MG63 (cell line): ENCODE data around the gene PWWP2B. TPM values are rescaled to one million over a fixed set of nuclear protein-coding genes. Genes with fewer than 3 reads are reported as not detected.

Experiments
- DNase-seq: peaks from one replicate; pipeline ENCODE4 v3.0.0-alpha.2; 2020
- H3K27me3 ChIP-seq: fragments of 250-450 bp; sonication (Bioruptor Pico); 2 replicates; pipeline ENCODE4 v1.5.1; 2020; ENCODE audit warnings: mild to moderate bottlenecking, moderate library complexity
- H3K36me3 ChIP-seq: fragments of 250-450 bp; sonication (Bioruptor Pico); 2 replicates; pipeline ENCODE4 v1.5.1; 2020; ENCODE audit warnings: mild to moderate bottlenecking, moderate library complexity
- H3K4me3 ChIP-seq: fragments of 250-450 bp; sonication (Bioruptor Pico); 2 replicates; pipeline ENCODE4 v1.5.1; 2020; ENCODE audit warnings: mild to moderate bottlenecking, moderate library complexity
- H3K9me3 ChIP-seq: fragments of 250-450 bp; sonication (Bioruptor Pico); 2 replicates; pipeline ENCODE4 v1.5.1; 2020; ENCODE audit warnings: mild to moderate bottlenecking, moderate library complexity
- total RNA-seq: library from RNA; depleted of rRNA; stranded (reverse); fragments of >200 nt; shearing (Covaris generic); gene quantifications from 2 replicates; pipeline ENCODE4 v1.2.3, GENCODE V29; 2014; ENCODE audit warnings: low replicate concordance

The PWWP2B gene
- total RNA-seq, 1 experiment from 2014 or later = 25.2 TPM

- DNase-seq = no peak
- Histone ChIP-seq H3K36me3 (no peaks in the 10 kb centered on the region; the same call in none of the 2 replicates), H3K27me3 (no peaks in the 10 kb centered on the region), H3K9me3 (no peaks in the 10 kb centered on the region), H3K4me3 (no peak overlapping the region)
These were observed 37.5 kb upstream of the PWWP2B start for GRCh38 chr10:132359305-132360040.

DNA sequence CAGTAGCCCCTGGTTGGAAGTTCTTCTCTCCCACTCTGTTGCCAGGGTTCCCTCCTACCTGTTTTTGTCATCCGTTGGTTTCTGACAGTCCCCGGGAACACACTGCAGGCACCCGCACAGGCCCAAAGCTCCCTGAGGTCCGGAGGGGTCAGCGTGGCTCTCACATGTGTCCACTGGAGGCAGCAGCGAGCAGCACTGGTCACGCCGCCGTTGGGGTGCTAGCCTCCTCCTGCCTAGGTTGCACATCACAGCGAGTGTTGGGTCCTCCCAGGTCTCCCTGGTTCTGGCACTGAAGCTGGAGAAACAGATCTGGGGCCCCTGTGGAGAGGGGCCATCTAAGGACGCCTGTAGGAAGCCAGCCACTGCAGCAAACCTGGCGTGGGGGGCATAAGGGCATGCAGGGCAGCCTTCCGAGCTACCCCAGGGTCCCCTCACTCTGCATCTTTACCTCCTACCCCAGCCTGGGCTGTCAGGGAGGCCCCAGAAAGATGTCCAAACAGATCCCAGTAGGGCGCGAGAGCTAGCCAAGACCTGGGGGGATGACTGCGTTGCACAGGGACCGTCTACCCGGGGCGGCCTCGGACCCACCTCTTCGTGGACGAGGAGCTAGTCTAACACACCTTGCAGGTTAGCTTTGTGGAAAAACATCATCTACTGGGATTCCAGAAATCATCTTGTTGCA is 36.1 kb upstream of the PWWP2B start:
- no peak overlapping the region for H3K4me3 ChIP-seq
- no peak for DNase-seq
- H3K27me3 ChIP-seq = no peaks in the 10 kb centered on the region
- no peaks in the 10 kb centered on the region; the same call in 1 of the 2 replicates for H3K36me3 ChIP-seq
- H3K9me3 ChIP-seq = no peaks in the 10 kb centered on the region

DNA sequence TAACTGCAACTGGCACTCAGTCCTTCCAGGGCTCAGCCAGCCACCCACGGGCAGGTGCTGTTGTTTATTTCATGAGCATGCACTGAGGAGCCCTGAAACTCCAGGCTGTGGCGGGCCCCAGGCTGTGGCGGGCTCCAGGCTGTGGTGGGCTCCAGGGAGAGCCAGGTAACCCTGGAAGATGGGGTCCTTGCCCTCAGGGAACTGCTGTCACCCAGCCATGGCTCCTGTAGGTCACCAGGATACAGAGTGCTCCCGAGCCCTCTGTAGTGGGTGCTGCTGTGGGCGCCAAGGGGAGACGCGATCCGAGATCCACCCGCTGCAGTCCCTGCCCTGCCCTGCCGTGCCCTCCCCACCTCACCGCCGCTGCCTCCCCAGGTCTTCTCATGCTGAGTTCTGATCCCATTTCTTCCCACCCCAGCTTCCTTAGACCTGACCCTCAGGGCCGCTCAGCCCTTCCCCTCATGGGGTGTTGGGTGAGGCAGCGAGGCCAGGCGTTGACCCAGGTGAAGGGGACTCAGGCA is 35.4 kb upstream of the PWWP2B start:
- H3K27me3 ChIP-seq = no peaks in the 10 kb centered on the region
- H3K36me3 ChIP-seq = no peaks in the 10 kb centered on the region; the same call in 1 of the 2 replicates
- no peaks in the 10 kb centered on the region for H3K9me3 ChIP-seq
- no peak for DNase-seq
- no peak overlapping the region for H3K4me3 ChIP-seq

- Histone ChIP-seq H3K27me3 (no peaks in the 10 kb centered on the region), H3K36me3 (no peaks in the 10 kb centered on the region; the same call in 1 of the 2 replicates), H3K9me3 (no peaks in the 10 kb centered on the region), H3K4me3 (no peak overlapping the region)
- DNase-seq = no peak
These were observed 34.8 kb upstream of the PWWP2B start for GRCh38 chr10:132362151-132362611.

- H3K36me3 ChIP-seq = no peaks in the 10 kb centered on the region; the same call in 1 of the 2 replicates
- H3K27me3 ChIP-seq = no peaks in the 10 kb centered on the region
- no peak overlapping the region for H3K4me3 ChIP-seq
- H3K9me3 ChIP-seq = no peaks in the 10 kb centered on the region
- DNase-seq = no peak
These were observed 33.6 kb upstream of the PWWP2B start for GRCh38 chr10:132363376-132363775.

DNA sequence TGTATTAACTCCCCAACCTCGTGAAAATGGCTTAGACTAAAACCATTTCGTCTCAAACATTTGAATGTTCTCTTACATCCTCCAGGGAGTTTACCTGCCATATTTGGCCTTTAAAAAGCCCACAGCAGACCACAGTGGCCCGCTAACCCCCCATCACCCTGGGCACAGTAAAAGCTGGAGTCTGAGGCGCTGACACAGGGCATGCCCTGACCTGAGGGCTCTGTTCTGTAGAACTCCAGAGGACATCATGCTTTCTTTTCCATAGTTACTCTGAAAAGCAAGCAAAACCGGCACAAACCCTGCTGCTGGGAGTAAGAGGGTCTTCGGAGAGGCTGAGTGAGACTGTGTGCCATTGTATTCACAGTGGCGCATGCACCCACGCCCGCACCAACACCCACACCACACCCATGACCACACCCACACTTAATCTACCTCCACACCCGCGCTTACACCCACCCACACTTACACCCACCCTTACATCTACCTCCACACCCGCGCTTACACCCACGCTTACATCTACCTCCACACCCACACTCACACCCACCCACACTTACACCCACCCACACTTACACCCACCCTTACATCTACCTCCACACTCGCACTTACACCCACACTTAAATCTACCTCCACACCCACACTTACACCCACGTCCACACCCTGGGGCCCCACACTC is 32.9 kb upstream of the PWWP2B start:
- no peaks in the 10 kb centered on the region for H3K27me3 ChIP-seq
- no peak overlapping the region for H3K4me3 ChIP-seq
- no peaks in the 10 kb centered on the region; the same call in 1 of the 2 replicates for H3K36me3 ChIP-seq
- DNase-seq = no peak
- H3K9me3 ChIP-seq = no peaks in the 10 kb centered on the region

GRCh38 chr10:132364594-132364970 is 32.4 kb upstream of the PWWP2B start:
- Histone ChIP-seq H3K4me3 (no peak overlapping the region), H3K36me3 (no peaks in the 10 kb centered on the region; the same call in 1 of the 2 replicates), H3K9me3 (no peaks in the 10 kb centered on the region), H3K27me3 (no peaks in the 10 kb centered on the region)
- DNase-seq = no peak

- Histone ChIP-seq H3K27me3 (no peaks in the 10 kb centered on the region), H3K4me3 (no peak overlapping the region), H3K36me3 (no peaks in the 10 kb centered on the region; the same call in 1 of the 2 replicates), H3K9me3 (no peaks in the 10 kb centered on the region)
- DNase-seq = no peak
These were observed 31.9 kb upstream of the PWWP2B start for GRCh38 chr10:132365102-132365501.

- no peaks in the 10 kb centered on the region for H3K27me3 ChIP-seq
- no peaks in the 10 kb centered on the region for H3K9me3 ChIP-seq
- DNase-seq = no peak
- no peak overlapping the region for H3K4me3 ChIP-seq
- H3K36me3 ChIP-seq = no peaks in the 10 kb centered on the region; the same call in 1 of the 2 replicates
These were observed 31.0 kb upstream of the PWWP2B start for GRCh38 chr10:132366006-132366405.

DNA sequence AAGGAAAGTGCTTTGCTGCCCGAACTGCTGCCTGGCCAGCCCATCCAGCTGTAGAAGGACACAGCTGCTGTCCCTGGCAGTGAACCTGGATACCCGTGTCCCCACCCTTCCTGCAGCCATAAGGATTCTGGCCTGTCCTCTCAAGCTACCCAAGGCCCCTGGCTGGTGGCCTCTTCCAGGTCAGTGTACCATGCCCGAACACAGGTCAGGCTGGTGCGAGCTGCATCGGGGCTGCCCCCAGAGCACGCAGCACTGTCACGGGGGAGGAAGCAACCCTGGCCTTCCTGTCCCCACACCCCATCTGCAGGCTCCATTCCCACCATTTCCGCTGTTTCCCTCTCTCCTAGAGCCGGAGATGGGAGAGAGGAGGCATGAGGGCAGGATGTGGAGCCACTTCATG is 30.5 kb upstream of the PWWP2B start:
- no peaks in the 10 kb centered on the region; the same call in 1 of the 2 replicates for H3K36me3 ChIP-seq
- no peaks in the 10 kb centered on the region for H3K27me3 ChIP-seq
- no peak for DNase-seq

GRCh38 chr10:132368391-132368790 is 28.6 kb upstream of the PWWP2B start:
- Histone ChIP-seq H3K9me3 (no peaks in the 10 kb centered on the region), H3K27me3 (no peaks in the 10 kb centered on the region), H3K36me3 (no peaks in the 10 kb centered on the region; the same call in 1 of the 2 replicates), H3K4me3 (no peak overlapping the region)
- DNase-seq = no peak

More for the DNA sequence above, 30.5 kb upstream of the PWWP2B start:
- no peak overlapping the region for H3K4me3 ChIP-seq
- H3K9me3 ChIP-seq = no peaks in the 10 kb centered on the region

DNA sequence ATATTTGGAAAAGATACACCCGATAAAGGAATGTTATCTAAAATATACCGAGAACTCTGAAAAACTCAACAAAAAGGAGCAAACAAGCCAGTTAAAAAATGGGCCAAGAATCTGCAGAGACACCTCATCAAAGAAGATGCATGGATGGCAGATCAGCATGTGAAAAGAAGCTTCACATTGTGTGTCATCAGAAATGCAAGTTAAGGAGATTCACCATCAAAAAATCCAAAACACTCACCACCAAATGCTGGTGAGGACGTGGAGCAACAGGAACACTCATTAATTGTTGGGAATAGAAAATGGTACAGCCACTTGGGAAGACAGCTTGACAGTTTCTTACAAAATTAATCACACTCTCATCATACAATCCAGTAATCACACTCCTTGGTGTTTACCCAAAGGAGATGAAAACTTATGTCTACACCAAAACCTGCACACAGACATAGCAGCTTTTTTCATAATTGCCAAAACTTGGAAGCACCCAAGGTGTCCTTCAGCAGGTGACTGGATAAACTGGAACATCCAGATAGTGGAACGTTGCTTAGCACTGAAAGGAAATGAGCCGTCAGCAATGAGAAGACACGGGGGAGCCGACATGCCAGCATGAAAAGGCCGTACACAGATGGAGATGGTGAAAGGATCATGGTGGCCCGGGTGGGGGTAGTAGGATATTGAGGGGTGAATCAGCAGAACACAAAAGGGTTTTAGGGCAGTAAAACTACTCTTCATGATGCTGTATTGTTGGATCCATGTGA is 27.9 kb upstream of the PWWP2B start:
- no peaks in the 10 kb centered on the region for H3K27me3 ChIP-seq
- no peaks in the 10 kb centered on the region; the same call in 1 of the 2 replicates for H3K36me3 ChIP-seq
- no peaks in the 10 kb centered on the region for H3K9me3 ChIP-seq
- H3K4me3 ChIP-seq = no peak overlapping the region
- no peak for DNase-seq

GRCh38 chr10:132369636-132370185 is 27.3 kb upstream of the PWWP2B start:
- DNase-seq = no peak
- Histone ChIP-seq H3K36me3 (no peaks in the 10 kb centered on the region; the same call in 1 of the 2 replicates), H3K27me3 (no peaks in the 10 kb centered on the region), H3K9me3 (no peaks in the 10 kb centered on the region), H3K4me3 (no peak overlapping the region)

DNA sequence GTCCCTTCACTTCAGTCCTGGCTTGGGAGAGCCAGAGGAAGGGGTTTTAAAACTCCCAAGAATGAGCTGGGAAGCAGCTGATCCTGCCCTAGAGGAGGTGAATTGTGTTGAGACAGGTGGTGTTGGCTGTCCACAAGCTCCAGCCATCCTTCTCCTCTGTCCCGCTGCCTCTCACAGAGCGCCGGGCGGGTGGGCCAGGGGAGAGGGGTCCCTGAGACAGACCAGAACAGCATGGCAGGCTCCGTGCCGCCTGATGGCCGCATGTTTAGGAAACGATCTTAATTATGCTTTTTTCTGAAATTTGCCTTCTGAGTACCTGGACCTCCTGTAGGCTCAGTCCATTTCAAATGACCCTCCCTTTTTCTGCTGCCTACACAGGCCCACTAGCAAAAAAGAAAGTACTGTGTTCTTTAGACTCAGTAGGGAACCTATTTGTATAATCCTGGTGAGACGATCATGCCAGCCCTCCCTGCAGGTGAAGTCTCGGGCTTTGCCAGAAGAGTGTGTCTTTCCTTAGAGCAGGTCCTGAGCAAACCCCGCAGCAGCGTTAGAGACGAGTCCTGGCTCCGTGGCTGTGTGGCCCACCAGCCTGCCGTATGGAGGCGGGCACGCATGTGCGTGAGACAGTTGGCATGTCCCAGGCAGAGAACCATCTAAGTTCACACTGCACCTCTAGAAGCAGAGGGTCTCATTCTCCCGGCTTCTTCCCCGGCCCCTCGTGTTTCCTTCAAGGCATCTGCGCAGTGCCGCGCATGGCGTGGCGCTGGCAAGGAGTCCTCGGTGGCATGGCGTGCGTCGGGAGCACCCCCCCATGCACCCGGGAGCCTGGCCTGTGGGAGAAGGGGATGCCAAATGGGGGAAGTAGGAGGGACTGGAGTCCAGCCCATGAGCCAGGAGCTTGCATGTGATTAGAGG is 26.3 kb upstream of the PWWP2B start:
- Histone ChIP-seq H3K27me3 (no peaks in the 10 kb centered on the region), H3K9me3 (no peaks in the 10 kb centered on the region), H3K36me3 (no peaks in the 10 kb centered on the region; the same call in 1 of the 2 replicates), H3K4me3 (no peak overlapping the region)
- DNase-seq = no peak

- Histone ChIP-seq H3K36me3 (no peaks in the 10 kb centered on the region; the same call in 1 of the 2 replicates), H3K9me3 (no peaks in the 10 kb centered on the region), H3K27me3 (no peaks in the 10 kb centered on the region), H3K4me3 (no peak overlapping the region)
- DNase-seq = no peak
These were observed 25.3 kb upstream of the PWWP2B start for GRCh38 chr10:132371641-132372081.
